IPS-NIHi11 (cell line): ENCODE results near the gene POLR2J3.
"Not testable (repeated sequence)": the region's sequence is repeated elsewhere in the genome, so short reads cannot be mapped to it uniquely, and the experiment has no call there.

Source experiments
- DNase-seq: peaks from one replicate; pipeline ENCODE4 v3.0.0; 2012; ENCODE audit warnings: mixed read lengths, low spot score

Gene POLR2J3

GRCh38 chr7:102520797-102521196, 51.6 kb downstream of the POLR2J3 start:
- DNase-seq: not testable (repeated sequence)

GRCh38 chr7:102517550-102518147, 54.7 kb downstream of the POLR2J3 start, which contains the start of gene RASA4B:
Gene RASA4B (minus strand): TSS chr7:102517777. CDS start chr7:102517710, 67 bp downstream.
- DNase-seq: not testable (repeated sequence)
